Measurements from ENCODE around the gene IMPA2.
A peak's percentile ranks its signal among the peaks of the same experiment; 100 is the strongest.
"Not testable (repeated sequence)": the region's sequence is repeated elsewhere in the genome, so short reads cannot be mapped to it uniquely, and the experiment has no call there.

The IMPA2 gene

DNA sequence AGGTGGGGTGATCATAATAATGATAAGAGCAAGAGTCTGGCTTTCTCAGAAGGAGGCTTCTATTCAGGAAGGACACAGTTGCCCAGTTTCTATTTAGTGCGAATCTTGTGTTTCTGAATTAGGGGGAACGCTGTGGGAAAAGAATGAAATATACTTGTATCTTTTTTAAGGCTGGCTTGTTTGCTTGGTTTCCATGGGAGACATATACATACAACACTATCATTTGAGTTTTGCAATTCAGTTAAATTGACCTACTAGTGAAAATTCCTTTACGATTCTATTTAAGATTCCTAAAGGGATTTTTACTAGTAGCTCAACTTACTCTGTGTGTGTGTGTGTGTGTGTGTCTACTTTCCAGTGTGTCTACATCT lies 87.6 kb downstream of the IMPA2 start:
- H3K4me3 ChIP-seq (ENCODE audit: low read depth, low read length), result no peak overlapping the region
- TF ChIP-seq, protein P1, sequence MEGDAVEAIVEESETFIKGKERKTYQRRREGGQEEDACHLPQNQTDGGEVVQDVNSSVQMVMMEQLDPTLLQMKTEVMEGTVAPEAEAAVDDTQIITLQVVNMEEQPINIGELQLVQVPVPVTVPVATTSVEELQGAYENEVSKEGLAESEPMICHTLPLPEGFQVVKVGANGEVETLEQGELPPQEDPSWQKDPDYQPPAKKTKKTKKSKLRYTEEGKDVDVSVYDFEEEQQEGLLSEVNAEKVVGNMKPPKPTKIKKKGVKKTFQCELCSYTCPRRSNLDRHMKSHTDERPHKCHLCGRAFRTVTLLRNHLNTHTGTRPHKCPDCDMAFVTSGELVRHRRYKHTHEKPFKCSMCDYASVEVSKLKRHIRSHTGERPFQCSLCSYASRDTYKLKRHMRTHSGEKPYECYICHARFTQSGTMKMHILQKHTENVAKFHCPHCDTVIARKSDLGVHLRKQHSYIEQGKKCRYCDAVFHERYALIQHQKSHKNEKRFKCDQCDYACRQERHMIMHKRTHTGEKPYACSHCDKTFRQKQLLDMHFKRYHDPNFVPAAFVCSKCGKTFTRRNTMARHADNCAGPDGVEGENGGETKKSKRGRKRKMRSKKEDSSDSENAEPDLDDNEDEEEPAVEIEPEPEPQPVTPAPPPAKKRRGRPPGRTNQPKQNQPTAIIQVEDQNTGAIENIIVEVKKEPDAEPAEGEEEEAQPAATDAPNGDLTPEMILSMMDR (IDR thresholded peaks at IDR 0.05; ENCODE audit: low read depth, low read length), result no peak

DNA sequence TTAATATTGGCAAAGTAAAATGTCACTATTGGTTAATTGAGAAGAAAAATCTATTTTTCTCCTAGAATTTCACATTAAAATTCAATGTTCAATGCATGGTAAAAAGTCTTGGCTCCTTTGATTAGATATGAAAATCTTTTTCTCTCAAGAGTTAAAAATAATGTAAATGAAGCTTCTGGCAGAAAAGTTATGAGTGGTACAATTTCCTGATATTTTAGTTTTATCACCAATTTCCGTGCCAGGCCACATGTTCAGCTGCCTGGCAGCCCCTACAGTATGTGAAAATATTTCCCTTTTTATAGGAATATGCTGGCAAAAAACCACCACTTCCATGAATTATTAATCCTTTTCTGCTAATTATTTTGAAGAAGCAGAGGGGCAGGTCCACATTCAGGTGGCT lies 89.8 kb downstream of the IMPA2 start:
- H3K4me3 ChIP-seq (ENCODE audit: low read depth, low read length), result not testable (repeated sequence)

DNA sequence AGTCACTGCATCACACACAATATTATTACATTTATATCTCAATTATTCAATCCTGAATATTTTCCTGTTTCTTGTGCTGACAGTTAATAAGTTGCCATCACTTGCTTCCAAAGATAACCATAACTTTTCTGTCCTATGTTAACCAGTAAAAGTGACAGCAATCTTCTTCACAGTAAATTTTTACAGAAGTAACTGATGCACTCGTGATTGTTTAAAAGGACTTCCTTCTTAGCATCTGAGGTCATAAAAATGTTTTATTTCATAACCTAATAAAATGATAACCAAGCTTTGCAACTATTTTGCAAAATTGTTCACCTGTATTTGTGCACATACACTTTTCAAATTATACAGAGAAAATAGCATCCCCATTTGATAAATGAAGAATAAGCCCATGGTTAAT lies 91.7 kb downstream of the IMPA2 start:
- TF ChIP-seq, protein P1 (IDR thresholded peaks at IDR 0.05; ENCODE audit: low read depth, low read length), result no peak
- no peak overlapping the region for H3K4me3 ChIP-seq (ENCODE audit: low read depth, low read length)

GRCh38 chr18:12074736-12075135 lies 93.4 kb downstream of the IMPA2 start:
- TF ChIP-seq, protein P1 (IDR thresholded peaks at IDR 0.05; ENCODE audit: low read depth, low read length), result no peak
- H3K4me3 ChIP-seq (ENCODE audit: low read depth, low read length), result no peak overlapping the region

DNA sequence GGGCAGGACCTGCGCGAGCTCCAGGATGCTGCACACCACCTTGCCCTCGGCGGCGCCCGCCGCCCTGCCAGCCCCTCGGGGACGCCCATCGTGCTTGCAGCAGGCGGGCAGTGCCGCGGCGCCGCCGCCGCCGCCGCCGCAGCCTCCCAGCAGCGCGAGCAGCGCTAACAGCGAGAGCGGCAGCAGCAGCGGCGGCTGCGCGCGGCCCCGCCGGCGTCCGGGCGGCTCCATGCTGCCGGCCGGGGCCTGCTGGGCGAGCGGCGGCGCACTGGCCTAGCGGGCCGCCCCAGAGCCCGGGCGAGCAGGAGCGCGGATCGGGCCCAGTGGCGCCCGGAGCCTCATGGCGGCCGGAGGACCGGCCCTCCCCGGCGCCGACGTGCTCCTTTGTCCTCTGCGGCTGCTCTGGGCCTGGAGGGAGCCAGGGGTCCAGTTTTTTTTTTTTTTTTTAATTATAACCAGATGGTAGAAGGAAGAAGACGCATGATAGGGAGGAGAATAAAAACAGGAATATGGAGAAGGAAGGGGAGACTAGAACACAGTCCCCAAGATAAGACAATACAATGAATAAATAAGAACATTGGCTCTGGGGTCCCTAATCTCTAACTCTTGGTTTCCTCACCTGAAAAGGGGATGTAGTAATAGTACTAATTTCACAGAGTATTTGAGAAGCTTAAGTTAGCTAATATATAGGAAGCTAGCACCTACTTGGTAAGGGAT lies 95.3 kb downstream of the IMPA2 start:
- peak overlapping the region; percentile 38 for H3K4me3 ChIP-seq (ENCODE audit: low read depth, low read length)
- TF ChIP-seq, protein P1 (IDR thresholded peaks at IDR 0.05; ENCODE audit: low read depth, low read length), result no peak

DNA sequence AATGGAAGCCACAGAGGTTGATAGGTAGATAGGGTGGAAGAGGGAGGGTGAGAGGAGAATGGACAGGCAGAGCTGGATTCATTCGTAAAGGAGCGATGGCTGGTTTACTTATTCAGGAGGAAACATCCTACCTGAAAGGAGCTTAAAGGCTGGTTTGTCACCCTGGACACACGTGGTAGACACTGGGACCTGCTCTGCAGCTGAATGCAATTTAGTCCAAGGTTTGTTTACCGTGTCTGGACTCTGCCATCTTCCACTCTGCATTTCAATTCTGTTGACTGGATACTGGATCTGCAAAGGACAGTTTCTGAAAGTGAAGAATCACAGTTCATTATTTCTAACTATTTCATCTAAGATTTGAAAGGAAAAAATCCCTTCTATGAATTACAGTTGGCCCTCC lies 96.7 kb downstream of the IMPA2 start:
- not testable (repeated sequence) for H3K4me3 ChIP-seq (ENCODE audit: low read depth, low read length)

DNA sequence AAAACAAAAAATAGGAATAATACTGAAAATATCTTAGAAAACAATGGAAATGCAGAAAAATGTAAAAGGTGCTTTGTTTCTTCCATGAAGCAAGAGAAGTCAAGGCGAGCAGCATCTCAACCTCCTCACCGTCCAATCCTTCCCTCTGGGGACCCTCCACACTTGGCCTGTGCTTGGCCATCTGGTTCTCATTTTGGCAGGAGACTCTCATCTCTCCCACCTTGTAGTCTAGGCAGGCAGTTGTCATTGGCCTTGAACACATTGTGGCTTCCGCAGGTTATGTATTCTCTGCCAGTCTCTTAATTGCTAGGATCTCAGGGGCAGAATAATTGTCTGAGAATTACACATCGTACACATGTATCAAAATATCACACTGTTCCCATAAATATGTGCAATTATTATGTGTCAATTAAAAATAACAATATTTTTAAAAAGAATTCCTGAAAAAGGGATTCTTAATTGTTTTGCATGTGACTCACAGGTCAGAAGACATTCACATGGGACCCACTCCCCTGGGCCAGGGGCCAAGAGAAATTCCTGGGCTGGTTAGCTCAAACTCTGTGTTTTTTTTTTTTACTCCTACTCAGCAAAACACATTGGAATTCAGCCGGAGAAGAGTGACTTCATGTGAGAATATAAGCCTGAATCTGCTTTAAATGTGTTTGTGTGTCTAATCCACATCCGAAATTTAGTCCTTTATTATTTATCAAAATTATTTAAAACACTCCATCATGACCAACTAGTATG lies 98.4 kb downstream of the IMPA2 start:
- TF ChIP-seq, protein P1 (IDR thresholded peaks at IDR 0.05; ENCODE audit: low read depth, low read length), result no peak

More for the DNA sequence above, 98.4 kb downstream of the IMPA2 start:
- H3K4me3 ChIP-seq (ENCODE audit: low read depth, low read length), result no peak overlapping the region
